Lower lobe of right lung (tissue), 2 donors: ENCODE measurements around the gene ASS1. TPM values are rescaled to one million over a fixed set of nuclear protein-coding genes. Genes with fewer than 3 reads are reported as not detected.

ENCODE experiments used
- ATAC-seq, 2 donors: fragments of 200-7000 bp; cut with Tn5 transposase; one replicate each; pipeline ENCODE4 v1.9.1; 2020 to 2022; ENCODE audit warnings: mild to moderate bottlenecking in 2 of 2, moderate library complexity in 2 of 2
- DNase-seq: peaks from one replicate; pipeline ENCODE4 v3.0.0-alpha.2; 2020
- H3K27ac ChIP-seq: fragments of 200-600 bp; one replicate; pipeline ENCODE4 v1.8.0; 2022
- H3K27me3 ChIP-seq: fragments of 200-600 bp; one replicate; pipeline ENCODE4 v1.8.0; 2022; ENCODE audit warnings: low read depth
- H3K36me3 ChIP-seq: fragments of 200-600 bp; one replicate; pipeline ENCODE4 v1.8.0; 2022; ENCODE audit warnings: mild to moderate bottlenecking
- H3K4me1 ChIP-seq: fragments of 200-600 bp; one replicate; pipeline ENCODE4 v1.8.0; 2022
- H3K4me3 ChIP-seq: fragments of 200-600 bp; one replicate; pipeline ENCODE4 v1.8.0; 2022; ENCODE audit warnings: mild to moderate bottlenecking
- H3K9me3 ChIP-seq: fragments of 200-600 bp; one replicate; pipeline ENCODE4 v1.8.0; 2022
- intact Hi-C: fragments of 100-400 bp; cut with DNase I; formaldehyde crosslinking; loops from one replicate; pipeline ENCODE4 v1.11.0; 2022
- total RNA-seq: library from RNA; stranded (reverse); fragmentation: NEBNext Ultra II Directional; extraction: Animal tissue kit (Norgen Biotek cat#: 25700); gene quantifications from one replicate; pipeline ENCODE4 v1.2.1, GENCODE V29; 2021
- TF ChIP-seq, protein P1 (sequence below): fragments of 200-600 bp; IDR thresholded peaks from one replicate; pipeline ENCODE4 v1.8.0; 2022; ENCODE audit warnings: antibody characterized with exemption, mild to moderate bottlenecking
- donor health status: DM: no; HTN: yes; CAD: no; lungs with severe emphysema.

ASS1 gene
- total RNA-seq, 1 donor from 2014 or later: 75.2 TPM

DNA sequence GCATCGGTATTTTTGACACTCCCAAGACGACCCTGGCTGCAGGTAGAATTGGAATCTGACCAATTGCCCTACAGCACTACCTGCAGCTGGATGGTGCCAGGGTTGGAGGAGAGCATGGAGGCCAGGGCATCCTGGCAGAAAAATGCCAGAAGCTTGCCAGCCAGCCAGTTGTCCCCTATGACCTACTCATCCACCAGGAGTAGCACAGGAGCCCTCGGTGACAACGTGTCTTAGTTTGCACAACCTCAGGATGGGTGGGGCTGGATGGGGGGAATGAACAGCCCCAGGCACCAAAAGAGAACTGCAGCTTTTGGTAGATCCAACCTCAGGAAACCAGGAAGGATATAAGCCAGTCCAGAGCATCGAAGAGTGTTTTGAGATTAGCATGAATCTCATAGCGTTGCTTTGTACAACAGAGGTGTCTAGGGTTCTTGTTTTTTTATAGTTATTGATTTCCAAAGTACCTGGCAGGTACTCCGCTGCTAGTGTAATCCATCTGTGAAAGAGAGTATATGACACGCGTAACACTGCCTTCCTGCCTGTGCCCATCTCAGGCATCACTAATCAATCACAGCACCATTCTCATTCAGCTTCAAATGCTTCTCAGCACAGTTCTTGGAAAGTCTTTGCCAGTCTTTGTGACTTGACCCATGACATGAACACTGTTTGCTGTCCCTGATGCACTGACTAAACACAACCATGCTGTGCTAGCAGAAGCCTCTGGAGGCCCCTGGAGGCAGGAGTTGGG is 36.7 kb upstream of the ASS1 start:
- ATAC-seq (no peak), DNase-seq (no peak)
- H3K4me3 ChIP-seq: no peak overlapping the region
- intact Hi-C loops: no loop called here
- no peaks in the 10 kb centered on the region for H3K36me3 ChIP-seq
- H3K27ac ChIP-seq: no peak overlapping the region
- H3K27me3 ChIP-seq: no peaks in the 10 kb centered on the region
- H3K4me1 ChIP-seq: no peaks in the 10 kb centered on the region
- TF ChIP-seq, protein P1, sequence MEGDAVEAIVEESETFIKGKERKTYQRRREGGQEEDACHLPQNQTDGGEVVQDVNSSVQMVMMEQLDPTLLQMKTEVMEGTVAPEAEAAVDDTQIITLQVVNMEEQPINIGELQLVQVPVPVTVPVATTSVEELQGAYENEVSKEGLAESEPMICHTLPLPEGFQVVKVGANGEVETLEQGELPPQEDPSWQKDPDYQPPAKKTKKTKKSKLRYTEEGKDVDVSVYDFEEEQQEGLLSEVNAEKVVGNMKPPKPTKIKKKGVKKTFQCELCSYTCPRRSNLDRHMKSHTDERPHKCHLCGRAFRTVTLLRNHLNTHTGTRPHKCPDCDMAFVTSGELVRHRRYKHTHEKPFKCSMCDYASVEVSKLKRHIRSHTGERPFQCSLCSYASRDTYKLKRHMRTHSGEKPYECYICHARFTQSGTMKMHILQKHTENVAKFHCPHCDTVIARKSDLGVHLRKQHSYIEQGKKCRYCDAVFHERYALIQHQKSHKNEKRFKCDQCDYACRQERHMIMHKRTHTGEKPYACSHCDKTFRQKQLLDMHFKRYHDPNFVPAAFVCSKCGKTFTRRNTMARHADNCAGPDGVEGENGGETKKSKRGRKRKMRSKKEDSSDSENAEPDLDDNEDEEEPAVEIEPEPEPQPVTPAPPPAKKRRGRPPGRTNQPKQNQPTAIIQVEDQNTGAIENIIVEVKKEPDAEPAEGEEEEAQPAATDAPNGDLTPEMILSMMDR: no peak
- H3K9me3 ChIP-seq: no peaks in the 10 kb centered on the region

DNA sequence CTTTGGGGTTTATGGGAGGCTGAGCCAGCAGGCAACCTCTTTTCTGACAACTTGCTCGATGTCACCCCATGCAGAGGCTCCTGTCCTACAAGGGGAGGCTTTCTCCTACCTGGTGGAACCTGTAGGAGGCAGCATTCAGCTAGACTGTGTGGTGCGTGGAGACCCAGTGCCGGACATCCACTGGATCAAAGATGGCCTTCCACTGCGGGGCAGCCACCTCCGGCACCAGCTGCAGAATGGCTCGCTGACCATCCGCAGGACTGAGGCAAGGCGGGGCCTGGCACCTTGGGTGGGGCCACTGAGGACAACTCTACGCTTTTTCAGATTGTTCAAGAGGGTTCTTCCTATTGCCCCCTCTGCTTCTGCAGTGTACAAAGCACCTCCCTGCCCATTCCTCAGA is 36.1 kb upstream of the ASS1 start:
- Histone ChIP-seq H3K27me3 (no peaks in the 10 kb centered on the region), H3K9me3 (no peaks in the 10 kb centered on the region), H3K27ac (no peak overlapping the region), H3K4me3 (no peak overlapping the region), H3K4me1 (no peaks in the 10 kb centered on the region), H3K36me3 (no peaks in the 10 kb centered on the region)
- DNase-seq (no peak), ATAC-seq (no peak)
- intact Hi-C loops: no loop called here
- TF ChIP-seq, protein P1: no peak

DNA sequence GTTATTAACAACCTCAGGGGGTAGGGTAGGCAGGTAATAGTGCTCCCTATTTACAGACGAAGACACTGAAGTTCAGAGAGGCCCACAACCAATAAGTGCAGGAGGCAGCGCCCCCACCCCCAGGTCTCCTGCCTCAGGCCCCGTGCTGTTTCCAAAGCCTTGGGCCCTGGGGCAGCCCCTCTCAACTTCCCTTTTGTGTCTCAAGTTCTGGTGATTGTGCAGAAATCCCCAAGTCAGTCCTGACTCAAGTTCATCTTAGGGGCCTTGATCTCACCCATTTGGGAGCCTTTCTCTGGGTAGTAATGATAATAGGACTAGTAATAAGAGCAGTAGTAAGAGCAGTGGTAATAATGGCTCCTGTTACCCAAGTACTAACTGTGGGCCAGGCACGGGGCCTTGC is 35.5 kb upstream of the ASS1 start:
- intact Hi-C loops: no loop called here

DNA sequence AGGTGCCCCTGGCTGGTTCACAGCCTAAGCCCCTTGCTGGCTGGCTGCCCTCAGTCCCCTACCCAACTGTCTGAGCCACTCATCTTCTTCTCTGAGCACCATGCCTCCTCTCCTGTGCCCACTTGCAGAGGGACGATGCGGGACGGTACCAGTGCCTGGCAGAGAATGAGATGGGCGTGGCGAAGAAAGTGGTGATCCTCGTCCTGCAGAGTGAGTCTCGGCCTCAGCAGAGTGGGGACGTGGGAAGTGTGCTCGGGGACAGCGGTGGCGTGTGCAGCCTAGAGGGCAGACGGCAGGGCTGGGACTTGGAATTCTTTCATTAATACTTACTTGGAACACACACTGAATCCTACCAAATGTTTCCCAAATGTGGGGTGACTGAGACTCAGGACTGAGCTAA is 34.3 kb upstream of the ASS1 start:
- ATAC-seq (no peak), DNase-seq (no peak)
- no peak overlapping the region for H3K4me3 ChIP-seq
- H3K27me3 ChIP-seq: no peaks in the 10 kb centered on the region
- H3K9me3 ChIP-seq: no peaks in the 10 kb centered on the region
- H3K36me3 ChIP-seq: no peaks in the 10 kb centered on the region
- no peaks in the 10 kb centered on the region for H3K4me1 ChIP-seq
- intact Hi-C loops: no loop called here
- TF ChIP-seq, protein P1: no peak
- H3K27ac ChIP-seq: no peak overlapping the region

More for the DNA sequence above, 35.5 kb upstream of the ASS1 start:
- Histone ChIP-seq H3K27ac (no peak overlapping the region), H3K4me3 (no peak overlapping the region), H3K9me3 (no peaks in the 10 kb centered on the region), H3K27me3 (no peaks in the 10 kb centered on the region), H3K4me1 (no peaks in the 10 kb centered on the region), H3K36me3 (no peaks in the 10 kb centered on the region)
- ATAC-seq (no peak), DNase-seq (no peak)
- TF ChIP-seq, protein P1: no peak

DNA sequence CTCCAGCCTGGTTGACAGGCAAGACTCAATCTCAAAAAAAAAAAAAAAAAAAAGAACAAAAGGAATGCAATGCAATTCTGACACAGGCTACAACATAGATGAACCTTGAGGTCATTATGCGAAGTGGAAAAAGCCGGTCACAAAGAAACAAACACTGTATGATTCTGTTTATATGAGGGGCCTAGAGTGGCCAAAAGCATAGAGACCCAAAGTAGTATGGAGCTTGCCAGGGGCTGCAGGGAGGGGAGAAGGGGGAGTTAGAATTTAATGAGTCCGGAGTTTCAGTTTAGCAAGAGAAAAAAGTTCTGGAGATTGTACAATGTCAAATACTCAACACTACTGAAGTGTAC is 33.2 kb upstream of the ASS1 start:
- intact Hi-C loops: no loop called here
- Histone ChIP-seq H3K4me1 (no peaks in the 10 kb centered on the region), H3K4me3 (no peak overlapping the region), H3K27ac (no peak overlapping the region), H3K27me3 (no peaks in the 10 kb centered on the region), H3K9me3 (no peaks in the 10 kb centered on the region), H3K36me3 (no peaks in the 10 kb centered on the region)
- TF ChIP-seq, protein P1: no peak
- DNase-seq: no peak
- no peak for ATAC-seq
